NOMO-1 treated with DMSO at 0.1 percent for 48 hours (cell line): ENCODE results near the gene PSG2.
"Not testable (repeated sequence)": the region's sequence is repeated elsewhere in the genome, so short reads cannot be mapped to it uniquely, and the experiment has no call there.

Source experiments
- DNase-seq: peaks from one replicate; lab custom pipeline; 2025; ENCODE audit not compliant: unreplicated experiment; lab: John Stamatoyannopoulos, UW

Gene PSG2

DNA sequence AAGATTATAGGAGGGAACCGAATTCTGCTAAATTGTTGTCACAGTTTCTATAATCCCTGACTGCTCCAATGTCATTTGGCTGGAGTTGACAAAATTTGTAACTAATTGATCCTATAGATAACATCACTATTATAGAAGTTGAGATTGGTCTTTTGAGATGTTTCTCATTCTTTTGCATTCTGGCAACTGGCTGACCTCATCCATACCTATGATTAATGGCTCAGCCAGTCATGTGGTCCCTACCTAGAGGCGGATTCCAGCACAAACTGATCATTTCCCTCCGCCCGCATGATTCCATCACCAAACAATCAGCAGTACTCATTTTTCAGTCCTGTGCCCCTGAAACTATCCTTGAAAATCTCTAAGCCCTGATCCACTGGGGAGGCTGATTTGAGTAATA, 4.2 kb downstream of the PSG2 start:
- DNase-seq, result no peak

DNA sequence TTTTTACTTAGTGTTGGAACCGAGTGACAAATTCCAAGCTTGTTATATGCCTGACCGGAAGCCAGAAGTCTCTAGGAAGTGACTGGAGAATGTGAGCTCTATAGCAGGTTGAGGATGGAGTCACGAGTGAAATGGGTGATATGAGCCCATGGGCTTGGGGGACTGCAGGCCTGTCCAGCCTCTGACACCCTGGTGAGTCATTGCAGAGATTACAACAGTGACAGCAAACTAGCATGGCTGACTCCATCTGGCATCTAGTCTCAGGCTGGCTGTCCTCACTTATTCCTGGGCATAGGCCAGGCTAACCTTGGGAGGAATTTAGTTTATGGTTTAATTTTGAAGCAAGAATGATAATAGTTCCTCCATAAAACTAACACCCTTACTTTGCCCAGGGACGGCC, 4.6 kb downstream of the PSG2 start:
- not testable (repeated sequence) for DNase-seq

DNA sequence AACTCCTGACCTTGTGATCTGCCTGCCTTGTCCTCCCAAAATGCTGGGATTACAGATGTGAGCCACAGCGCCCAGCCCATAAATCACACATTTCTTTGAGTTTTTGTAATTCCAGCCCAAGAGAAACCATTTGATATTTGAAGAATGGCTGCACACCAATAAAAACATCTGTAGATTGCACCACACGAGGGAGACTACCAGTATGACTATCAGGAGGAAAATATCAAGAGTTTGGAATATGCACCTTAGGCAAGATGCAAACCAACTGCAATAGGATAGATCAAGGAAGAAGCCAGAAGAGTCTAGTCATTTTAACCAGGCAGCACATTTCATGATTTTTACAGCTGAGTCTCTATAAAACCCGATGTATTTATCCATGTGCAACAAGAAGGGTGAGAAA, 20.1 kb downstream of the PSG2 start:
- not testable (repeated sequence) for DNase-seq

DNA sequence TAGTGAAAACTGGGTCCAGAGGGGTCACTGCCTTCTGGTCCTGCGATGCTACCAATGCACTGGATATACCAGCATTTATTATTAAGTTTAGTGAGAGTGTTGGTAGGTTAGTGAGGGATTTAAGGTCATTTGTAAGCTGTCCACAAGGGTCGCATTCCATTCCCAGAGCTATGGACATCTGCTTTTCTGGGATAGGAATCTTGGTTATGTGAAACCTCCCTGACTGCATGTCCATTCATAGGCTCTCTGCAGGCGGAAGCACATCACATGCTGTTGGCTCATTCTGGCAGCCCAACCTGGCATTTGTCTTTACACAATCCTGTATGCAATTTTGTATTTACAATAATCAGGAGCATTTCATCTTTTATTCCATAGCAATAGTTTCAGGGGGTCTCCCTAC, 21.2 kb downstream of the PSG2 start:
- DNase-seq, result not testable (repeated sequence)

DNA sequence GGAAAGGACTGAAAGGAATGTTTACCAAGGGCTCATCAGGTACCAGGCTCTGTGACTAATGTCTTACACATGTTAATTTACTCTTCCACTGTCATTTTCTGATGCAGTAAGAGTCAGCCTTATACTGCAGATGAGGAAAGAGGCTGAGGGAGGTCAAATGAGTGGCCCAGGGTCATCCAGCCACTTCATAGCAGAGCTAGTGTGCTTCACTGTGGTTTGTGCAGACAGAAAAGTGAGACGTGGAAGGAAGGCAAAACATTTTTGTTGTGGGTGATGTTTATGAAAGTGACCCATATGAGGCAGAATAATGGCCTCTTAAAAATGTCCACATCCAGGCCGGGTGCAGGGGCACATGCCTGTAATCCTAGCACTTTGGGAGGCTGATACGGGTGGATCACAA, 22.2 kb downstream of the PSG2 start:
- not testable (repeated sequence) for DNase-seq

DNA sequence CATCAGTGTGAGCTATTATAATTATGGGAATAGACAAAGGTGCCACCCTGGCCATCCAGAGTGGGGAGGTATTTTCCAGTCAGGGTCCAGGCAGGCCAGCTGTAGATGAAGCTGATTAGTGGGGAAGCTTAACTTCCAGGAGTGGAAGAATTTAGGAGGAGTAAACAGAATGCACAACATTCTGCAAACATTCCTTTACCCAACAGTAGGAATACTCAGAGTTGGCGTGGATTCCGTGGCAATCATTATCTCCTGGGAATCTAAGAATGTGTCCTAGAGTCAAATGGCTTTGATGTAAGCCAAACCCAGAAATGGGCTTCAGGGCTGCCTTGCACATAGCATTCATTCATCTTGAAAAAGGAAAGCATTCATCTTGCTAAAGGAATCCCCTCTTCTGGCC, 23.0 kb downstream of the PSG2 start:
- DNase-seq, result not testable (repeated sequence)

DNA sequence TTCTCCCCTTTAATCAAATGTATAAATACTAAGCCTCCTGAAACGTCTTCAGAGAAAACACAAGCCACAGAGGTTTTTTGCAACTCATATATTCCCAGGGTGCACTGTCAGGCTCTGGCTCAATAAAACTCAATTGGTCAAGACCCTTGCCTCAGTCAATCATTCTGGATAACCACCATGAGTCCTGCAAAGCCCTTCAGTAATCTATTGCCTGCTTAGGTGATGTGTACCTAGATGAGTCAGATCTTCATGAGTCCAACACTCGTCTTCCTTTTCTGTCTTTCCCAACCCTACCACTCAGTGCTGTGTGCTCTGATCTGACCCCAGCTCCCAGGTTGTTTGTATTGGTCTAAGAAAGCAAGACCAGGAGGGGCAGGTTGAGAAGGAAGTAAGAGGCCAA, 24.1 kb downstream of the PSG2 start:
- not testable (repeated sequence) for DNase-seq

DNA sequence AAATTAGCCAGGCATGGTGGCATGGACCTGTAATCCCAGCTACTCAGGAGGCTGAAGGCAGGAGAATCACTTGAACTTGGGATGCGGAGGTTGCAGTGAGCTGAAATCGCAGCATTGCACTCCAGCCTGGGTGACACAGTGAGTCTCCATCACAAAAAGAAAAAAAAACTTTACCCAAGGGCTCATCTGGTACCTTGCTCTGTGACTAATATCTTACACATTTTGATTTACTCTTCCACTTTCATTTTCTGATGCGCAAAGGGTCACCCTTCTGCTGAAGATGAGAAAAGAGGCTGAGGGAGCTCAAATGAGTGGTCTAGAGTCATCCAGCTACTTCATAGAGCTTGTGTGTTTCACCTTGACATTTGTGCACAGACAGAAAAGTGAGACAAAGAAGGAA, 34.5 kb downstream of the PSG2 start:
- DNase-seq, result not testable (repeated sequence)

DNA sequence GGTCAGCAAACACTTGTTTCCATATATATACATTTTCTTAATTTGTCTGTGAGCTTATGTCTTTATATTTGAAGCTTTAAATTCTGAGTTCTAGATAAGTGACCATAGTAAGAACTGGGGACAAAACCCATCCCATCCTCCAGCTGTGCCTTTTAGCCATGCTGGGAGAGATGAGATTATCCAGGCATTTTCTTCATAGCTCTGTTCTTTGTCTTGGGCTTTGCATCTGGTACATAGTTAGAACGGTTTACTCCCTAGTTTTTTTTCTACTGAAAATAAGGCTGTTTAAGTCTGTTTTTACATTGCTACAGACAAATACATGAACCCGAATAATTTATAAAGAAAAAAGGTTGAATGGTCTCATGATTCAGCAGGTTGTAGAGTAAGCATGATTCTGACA, 35.9 kb downstream of the PSG2 start:
- not testable (repeated sequence) for DNase-seq

DNA sequence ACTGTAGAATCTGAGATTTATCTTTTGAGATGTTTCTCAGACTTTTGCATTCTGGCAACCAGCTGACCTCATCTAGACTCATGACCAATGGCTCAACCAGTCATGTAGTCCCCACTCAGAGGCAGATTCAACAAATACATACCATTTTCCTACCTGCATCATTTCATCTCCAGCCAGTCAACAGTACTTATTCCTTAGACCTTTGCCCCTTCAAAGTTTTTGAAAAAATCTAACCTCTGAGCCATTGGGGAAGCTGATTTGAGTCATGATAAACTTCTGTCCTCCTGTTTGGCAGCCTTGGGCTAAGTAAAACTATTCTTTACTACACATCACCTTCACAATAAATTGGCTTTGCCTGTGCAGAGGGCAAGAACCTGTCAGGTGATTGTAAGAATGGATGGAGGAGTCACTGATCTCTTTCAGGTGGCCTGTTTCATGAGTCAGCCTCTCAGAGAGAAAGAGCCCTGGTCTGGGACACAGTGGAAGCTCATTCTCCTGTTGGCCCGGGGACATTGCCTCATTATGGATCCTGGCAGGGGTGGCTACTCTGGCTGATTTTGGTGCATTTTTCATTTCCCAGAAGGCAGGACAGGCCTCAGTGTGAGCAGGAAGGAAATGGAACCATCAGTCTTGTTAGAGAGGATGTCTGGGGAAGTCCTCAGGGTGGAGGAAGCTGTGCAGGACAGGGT, 38.9 kb downstream of the PSG2 start:
- DNase-seq, result not testable (repeated sequence)

DNA sequence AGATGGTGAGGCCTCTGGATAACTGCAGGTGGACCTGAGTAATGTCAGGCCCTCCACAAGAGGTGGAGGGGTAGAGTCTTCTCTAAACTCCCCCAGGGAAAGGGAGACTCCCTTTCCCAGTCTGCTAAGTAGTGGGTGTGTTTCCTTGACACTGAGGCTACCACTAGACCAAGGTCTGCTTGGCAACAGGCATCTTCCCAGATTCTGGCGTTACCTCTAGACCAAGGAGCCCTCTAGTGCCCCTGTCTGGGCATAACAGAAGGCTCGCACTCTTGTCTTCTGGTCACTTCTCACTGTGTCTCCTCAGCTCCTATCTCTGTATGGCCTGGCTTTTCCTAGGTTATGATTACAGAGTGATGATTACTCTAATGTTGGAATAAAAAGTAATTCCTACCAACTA, 50.9 kb downstream of the PSG2 start:
- DNase-seq, result not testable (repeated sequence)

DNA sequence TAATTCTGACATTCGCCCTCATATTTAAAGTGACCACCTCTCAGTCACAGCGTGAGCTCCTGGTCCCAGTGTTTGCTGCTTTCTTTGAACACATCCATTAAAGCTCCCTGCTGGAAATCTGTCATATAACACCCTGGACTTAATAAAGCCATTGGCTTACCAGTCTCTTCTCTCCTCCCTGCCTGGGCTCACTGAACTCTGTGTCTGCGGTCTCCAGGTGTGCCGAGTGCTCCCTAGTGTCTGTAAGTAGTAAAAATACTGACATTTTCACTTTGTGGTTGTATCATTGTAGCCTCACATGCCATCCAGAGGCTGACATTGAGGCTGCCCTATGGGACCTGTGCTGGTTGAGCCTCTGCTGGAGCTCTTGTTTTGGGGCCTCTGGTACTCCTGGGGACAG, 53.6 kb downstream of the PSG2 start:
- DNase-seq, result no peak

DNA sequence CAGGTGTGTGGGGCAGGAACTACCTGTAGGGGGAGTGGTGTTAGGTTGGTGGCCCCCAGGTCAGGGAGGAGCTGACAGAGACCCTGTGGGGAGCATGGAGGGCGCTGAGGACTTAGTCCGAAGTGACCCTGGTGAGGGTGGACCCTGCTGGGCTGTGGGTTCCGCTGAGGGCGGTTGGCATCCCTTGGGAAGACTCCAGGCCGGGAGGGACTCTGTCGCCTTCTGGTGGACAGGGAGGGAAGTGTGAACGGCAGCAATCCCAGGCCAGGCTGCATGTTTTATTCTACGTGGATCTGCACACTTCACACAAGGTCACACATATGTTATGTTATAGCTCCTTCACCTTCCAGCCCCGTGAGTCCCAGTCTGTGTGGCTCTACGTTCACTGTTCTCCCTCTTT, 54.5 kb downstream of the PSG2 start:
- not testable (repeated sequence) for DNase-seq

DNA sequence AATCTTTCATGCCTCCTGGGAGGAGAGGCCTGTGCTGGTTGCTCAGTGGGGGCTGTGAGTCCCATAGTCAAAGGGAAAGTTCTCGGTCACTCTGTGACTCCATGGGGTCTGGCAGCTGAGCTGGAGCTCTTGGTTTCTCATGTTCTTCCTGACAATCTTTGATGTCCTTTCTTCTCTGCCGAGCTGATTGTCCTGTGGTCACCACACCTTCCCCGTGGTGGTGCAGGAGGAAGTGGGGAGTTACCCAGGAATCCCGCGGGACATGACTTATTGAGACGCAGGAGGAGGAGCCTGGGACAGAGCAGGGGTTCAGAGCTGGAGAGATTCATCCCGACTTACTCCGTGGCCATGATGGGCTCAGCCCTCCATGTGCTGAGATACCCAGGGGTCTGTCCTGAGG, 55.4 kb downstream of the PSG2 start:
- not testable (repeated sequence) for DNase-seq

DNA sequence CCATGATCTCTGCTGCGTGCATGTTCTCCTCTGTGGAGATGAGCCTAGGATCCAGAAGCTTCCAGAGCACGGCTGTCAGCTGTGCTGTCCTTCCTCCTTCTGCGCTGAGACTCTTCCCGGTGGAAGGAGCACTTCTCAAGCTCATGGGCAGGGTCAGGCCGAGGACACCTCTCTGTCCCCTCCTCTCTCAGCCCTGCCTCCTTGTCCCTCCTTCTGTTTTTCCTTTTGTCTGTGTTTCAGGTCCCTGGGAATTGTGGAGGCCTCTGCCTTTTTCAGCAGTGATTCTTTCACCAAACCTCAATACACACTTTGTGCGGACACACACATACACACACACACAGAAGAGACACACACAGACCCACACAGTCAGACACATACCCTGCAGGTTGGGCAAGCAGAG, 56.1 kb downstream of the PSG2 start, which contains the start of gene PSG11:
Gene PSG11 (minus strand): TSS at position 101 of the 400 bp plus-strand sequence. CDS start 97 bp downstream, at position 4.
- not testable (repeated sequence) for DNase-seq

DNA sequence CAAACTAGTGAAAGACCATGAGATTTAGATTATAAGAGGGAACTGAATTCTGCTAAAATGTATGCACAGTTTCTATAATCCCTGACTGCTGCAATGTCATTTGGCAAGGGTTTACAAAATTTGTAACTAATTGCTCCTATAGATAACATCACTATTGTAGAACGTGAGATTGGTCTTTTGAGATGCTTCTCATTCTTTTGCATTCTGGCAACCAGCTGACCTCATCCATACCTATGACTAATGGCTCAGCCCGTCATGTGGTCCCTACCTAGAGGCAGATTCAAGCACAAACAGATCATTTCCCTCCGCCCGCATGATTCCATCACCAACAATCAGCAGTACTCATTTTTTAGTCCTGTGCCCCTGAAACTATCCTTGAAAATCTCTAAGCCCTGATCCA, 60.4 kb downstream of the PSG2 start:
- DNase-seq, result not testable (repeated sequence)

DNA sequence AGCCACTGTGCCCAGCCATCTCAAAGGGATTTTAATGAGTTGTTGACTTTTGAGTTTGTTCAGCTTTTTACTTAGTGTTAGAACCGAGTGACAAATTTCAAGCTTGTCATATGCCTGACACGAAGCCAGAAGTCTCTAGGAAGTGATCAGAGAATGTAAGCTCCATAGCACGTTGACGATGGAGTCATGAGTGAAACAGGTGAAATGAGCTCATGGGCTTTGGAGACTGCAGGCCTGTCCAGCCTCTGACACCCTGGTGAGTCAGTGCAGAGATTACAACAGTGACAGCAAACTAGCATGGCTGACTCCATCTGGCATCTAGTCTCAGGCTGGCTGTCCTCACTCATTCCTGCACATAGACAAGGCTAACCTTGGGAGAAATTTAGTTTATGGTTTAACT, 60.9 kb downstream of the PSG2 start:
- not testable (repeated sequence) for DNase-seq

DNA sequence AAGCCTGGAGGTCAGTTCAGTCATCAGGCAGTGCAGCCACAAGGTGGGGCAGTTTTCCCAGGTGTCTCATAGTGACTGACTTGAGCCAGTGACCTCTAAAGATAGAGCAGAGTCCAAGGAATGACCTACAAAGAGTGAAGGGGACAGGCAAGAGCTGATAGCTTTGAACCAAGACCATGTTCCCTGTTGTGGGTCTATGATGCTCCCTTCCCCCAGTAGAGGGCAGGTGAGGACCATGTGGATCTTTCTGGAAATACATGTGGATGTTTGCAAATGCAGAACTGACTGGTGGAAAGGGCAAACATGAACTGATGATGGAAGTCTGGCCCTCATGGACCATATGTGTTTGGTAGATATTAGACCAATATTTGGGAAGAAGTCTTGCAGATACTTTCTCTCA, 62.9 kb downstream of the PSG2 start:
- DNase-seq, result not testable (repeated sequence)
